GM23338 (cell line): Measurements from ENCODE around the gene TMEM214.

Experiments
- CREB1 ChIP-seq: fragments of 250-450 bp; sonication (Bioruptor Pico); IDR thresholded peaks from 2 replicates; pipeline ENCODE4 v1.5.0; 2020; ENCODE audit warnings: low read depth, mild to moderate bottlenecking, moderate library complexity
- EZH2 ChIP-seq: fragments of 200-600 bp; sonication (generic); IDR thresholded peaks from one replicate; pipeline ENCODE4 v1.8.0; 2017; ENCODE audit warnings: antibody characterized with exemption, mild to moderate bottlenecking, low read depth; ENCODE audit not compliant: unreplicated experiment
- EZH2phosphoT487 ChIP-seq: fragments of 200-600 bp; sonication (generic); IDR thresholded peaks from one replicate; pipeline ENCODE4 v1.8.1; 2018; ENCODE audit warnings: antibody characterized with exemption; ENCODE audit not compliant: unreplicated experiment
- JUNB ChIP-seq: IDR thresholded peaks from one replicate; pipeline ENCODE4 v1.6.1; 2016; ENCODE audit warnings: antibody characterized with exemption; ENCODE audit not compliant: unreplicated experiment
- POLR2AphosphoS5 ChIP-seq: IDR thresholded peaks from 2 replicates; pipeline ENCODE4 v1.6.1; 2016; ENCODE audit warnings: antibody characterized with exemption, low read depth
- STAT1 ChIP-seq: IDR thresholded peaks from one replicate; pipeline ENCODE4 v1.6.1; 2016; ENCODE audit warnings: antibody characterized with exemption; ENCODE audit not compliant: unreplicated experiment
- TF ChIP-seq, protein P1 (sequence below), 2 experiments: fragments of 200-600 bp in 1 of 2; sonication (generic) in 1 of 2; conservative IDR thresholded peaks; 2 replicates each; pipeline versions ENCODE4 v1.5.1 to v1.6.1; 2016 to 2017; ENCODE audit warnings: antibody characterized with exemption in 2 of 2, low read depth in 2 of 2, mild to moderate bottlenecking in 2 of 2, moderate library complexity in 1 of 2
- TF ChIP-seq, protein P2 (sequence below): IDR thresholded peaks from one replicate; pipeline ENCODE4 v1.6.1; 2018; ENCODE audit warnings: antibody characterized with exemption; ENCODE audit not compliant: unreplicated experiment
- TF ChIP-seq, protein P3 (sequence below): IDR thresholded peaks from 2 replicates; pipeline ENCODE4 v1.6.1; 2016; ENCODE audit warnings: antibody characterized with exemption

DNA sequence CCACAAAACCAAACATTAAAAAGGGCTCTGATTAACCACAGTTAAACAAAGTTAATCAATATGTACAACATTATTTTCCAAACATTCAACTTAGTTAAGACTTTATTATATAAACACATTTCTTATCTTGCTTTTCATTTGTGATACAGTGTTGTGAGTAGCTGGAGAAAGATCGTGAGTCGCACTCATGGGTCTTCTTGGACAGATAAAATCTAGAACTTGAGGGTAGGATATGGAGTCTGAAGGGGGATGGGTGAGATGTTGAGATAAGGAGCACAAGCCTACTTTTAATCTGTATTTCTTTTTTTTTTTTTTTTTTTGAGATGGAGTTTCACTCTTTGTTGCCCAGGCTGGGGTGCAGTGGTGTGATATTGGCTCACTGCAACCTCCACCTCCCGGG lies 22.6 kb upstream of the TMEM214 start:
- TF ChIP-seq, protein P1, sequence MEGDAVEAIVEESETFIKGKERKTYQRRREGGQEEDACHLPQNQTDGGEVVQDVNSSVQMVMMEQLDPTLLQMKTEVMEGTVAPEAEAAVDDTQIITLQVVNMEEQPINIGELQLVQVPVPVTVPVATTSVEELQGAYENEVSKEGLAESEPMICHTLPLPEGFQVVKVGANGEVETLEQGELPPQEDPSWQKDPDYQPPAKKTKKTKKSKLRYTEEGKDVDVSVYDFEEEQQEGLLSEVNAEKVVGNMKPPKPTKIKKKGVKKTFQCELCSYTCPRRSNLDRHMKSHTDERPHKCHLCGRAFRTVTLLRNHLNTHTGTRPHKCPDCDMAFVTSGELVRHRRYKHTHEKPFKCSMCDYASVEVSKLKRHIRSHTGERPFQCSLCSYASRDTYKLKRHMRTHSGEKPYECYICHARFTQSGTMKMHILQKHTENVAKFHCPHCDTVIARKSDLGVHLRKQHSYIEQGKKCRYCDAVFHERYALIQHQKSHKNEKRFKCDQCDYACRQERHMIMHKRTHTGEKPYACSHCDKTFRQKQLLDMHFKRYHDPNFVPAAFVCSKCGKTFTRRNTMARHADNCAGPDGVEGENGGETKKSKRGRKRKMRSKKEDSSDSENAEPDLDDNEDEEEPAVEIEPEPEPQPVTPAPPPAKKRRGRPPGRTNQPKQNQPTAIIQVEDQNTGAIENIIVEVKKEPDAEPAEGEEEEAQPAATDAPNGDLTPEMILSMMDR (conservative IDR thresholded peaks at IDR 0.05; ENCODE audit: low read depth in 2 of 2): no peak
- TF ChIP-seq JUNB: no peak
- TF ChIP-seq EZH2: no peak
- no peak for TF ChIP-seq POLR2AphosphoS5
- TF ChIP-seq STAT1: no peak
- TF ChIP-seq, protein P2, sequence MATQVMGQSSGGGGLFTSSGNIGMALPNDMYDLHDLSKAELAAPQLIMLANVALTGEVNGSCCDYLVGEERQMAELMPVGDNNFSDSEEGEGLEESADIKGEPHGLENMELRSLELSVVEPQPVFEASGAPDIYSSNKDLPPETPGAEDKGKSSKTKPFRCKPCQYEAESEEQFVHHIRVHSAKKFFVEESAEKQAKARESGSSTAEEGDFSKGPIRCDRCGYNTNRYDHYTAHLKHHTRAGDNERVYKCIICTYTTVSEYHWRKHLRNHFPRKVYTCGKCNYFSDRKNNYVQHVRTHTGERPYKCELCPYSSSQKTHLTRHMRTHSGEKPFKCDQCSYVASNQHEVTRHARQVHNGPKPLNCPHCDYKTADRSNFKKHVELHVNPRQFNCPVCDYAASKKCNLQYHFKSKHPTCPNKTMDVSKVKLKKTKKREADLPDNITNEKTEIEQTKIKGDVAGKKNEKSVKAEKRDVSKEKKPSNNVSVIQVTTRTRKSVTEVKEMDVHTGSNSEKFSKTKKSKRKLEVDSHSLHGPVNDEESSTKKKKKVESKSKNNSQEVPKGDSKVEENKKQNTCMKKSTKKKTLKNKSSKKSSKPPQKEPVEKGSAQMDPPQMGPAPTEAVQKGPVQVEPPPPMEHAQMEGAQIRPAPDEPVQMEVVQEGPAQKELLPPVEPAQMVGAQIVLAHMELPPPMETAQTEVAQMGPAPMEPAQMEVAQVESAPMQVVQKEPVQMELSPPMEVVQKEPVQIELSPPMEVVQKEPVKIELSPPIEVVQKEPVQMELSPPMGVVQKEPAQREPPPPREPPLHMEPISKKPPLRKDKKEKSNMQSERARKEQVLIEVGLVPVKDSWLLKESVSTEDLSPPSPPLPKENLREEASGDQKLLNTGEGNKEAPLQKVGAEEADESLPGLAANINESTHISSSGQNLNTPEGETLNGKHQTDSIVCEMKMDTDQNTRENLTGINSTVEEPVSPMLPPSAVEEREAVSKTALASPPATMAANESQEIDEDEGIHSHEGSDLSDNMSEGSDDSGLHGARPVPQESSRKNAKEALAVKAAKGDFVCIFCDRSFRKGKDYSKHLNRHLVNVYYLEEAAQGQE: no peak
- no peak for TF ChIP-seq EZH2phosphoT487
- no peak for TF ChIP-seq CREB1 (CRISPR knock-in tag)
- TF ChIP-seq, protein P3, sequence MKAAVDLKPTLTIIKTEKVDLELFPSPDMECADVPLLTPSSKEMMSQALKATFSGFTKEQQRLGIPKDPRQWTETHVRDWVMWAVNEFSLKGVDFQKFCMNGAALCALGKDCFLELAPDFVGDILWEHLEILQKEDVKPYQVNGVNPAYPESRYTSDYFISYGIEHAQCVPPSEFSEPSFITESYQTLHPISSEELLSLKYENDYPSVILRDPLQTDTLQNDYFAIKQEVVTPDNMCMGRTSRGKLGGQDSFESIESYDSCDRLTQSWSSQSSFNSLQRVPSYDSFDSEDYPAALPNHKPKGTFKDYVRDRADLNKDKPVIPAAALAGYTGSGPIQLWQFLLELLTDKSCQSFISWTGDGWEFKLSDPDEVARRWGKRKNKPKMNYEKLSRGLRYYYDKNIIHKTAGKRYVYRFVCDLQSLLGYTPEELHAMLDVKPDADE: no peak
